Liver (tissue), 9 donors: ENCODE results near the gene JMJD1C. TPM values are rescaled to one million over a fixed set of nuclear protein-coding genes. Genes with fewer than 3 reads are reported as not detected.

Source experiments
- DNase-seq: peaks from one replicate; pipeline ENCODE4 v3.0.0-alpha.2; 2017; ENCODE audit warnings: low spot score
- H3K27ac ChIP-seq, 2 donors: one replicate each; pipeline ENCODE4 v1.7.0; 2013; ENCODE audit warnings: inconsistent platforms in 2 of 2, low read length in 2 of 2, control low read depth in 1 of 2, low read depth in 1 of 2, mild to moderate bottlenecking in 1 of 2
- H3K27me3 ChIP-seq, 4 donors: one replicate each; pipeline versions ENCODE4 v1.6.1 to v1.7.0; 2013; ENCODE audit warnings: low read length in 3 of 4, inconsistent platforms in 1 of 4, mild to moderate bottlenecking in 1 of 4, moderate library complexity in 1 of 4; ENCODE audit not compliant: control insufficient read depth in 4 of 4, insufficient read depth in 4 of 4
- H3K36me3 ChIP-seq, 4 donors: one replicate each; pipeline versions ENCODE4 v1.6.1 to v1.7.0; 2013; ENCODE audit warnings: low read length in 3 of 4, mild to moderate bottlenecking in 3 of 4, low read depth in 1 of 4, moderate library complexity in 1 of 4; ENCODE audit not compliant: control insufficient read depth in 4 of 4, insufficient read depth in 3 of 4
- H3K4me1 ChIP-seq, 4 donors: one replicate each; pipeline versions ENCODE4 v1.6.1 to v1.7.0; 2013; ENCODE audit warnings: low read length in 3 of 4, mild to moderate bottlenecking in 3 of 4, moderate library complexity in 1 of 4; ENCODE audit not compliant: control insufficient read depth in 4 of 4, insufficient read depth in 4 of 4
- H3K4me3 ChIP-seq, 3 donors: one replicate each; pipeline versions ENCODE4 v1.6.1 to v1.7.0; 2013; ENCODE audit warnings: low read length in 3 of 3, control low read depth in 1 of 3, low read depth in 1 of 3, mild to moderate bottlenecking in 1 of 3
- H3K9ac ChIP-seq, 2 donors: one replicate each; pipeline ENCODE4 v1.7.0; 2013; ENCODE audit warnings: low read length in 2 of 2, mild to moderate bottlenecking in 2 of 2, moderate library complexity in 2 of 2, control low read depth in 1 of 2, low read depth in 1 of 2
- H3K9me3 ChIP-seq, 4 donors: one replicate each; pipeline versions ENCODE4 v1.6.1 to v1.7.0; 2013; ENCODE audit warnings: low read length in 3 of 4; ENCODE audit not compliant: control insufficient read depth in 4 of 4
- CTCF ChIP-seq: fragments of 150-350 bp; IDR thresholded peaks from 2 replicates; pipeline ENCODE4 v1.5.1; 2017; ENCODE audit warnings: improper control_type of control experiment, low read depth, low read length; ENCODE audit not compliant: missing input control
- FOXA1 ChIP-seq: IDR thresholded peaks from 2 replicates; pipeline ENCODE4 v1.6.1; 2016; ENCODE audit warnings: antibody characterized with exemption
- FOXA2 ChIP-seq: IDR thresholded peaks from 2 replicates; pipeline ENCODE4 v1.6.1; 2016; ENCODE audit warnings: antibody characterized with exemption
- GABPA ChIP-seq, 2 donors: IDR thresholded peaks in 1 of 2; conservative IDR thresholded peaks in 1 of 2; 2 replicates each; pipeline ENCODE4 v1.6.1; 2016; ENCODE audit warnings: antibody characterized with exemption in 2 of 2, mild to moderate bottlenecking in 1 of 2, moderate library complexity in 1 of 2
- HNF4A ChIP-seq, 2 donors: conservative IDR thresholded peaks; 2 replicates each; pipeline ENCODE4 v1.6.1; 2016; ENCODE audit warnings: antibody characterized with exemption in 2 of 2, mild to moderate bottlenecking in 2 of 2
- JUND ChIP-seq, 2 donors: IDR thresholded peaks; 2 replicates each; pipeline ENCODE4 v1.6.1; 2016; ENCODE audit warnings: antibody characterized with exemption in 2 of 2
- MAX ChIP-seq: IDR thresholded peaks from 2 replicates; pipeline ENCODE4 v1.6.1; 2016; ENCODE audit warnings: antibody characterized with exemption
- RAD21 ChIP-seq, 2 donors: IDR thresholded peaks; 2 replicates each; pipeline ENCODE4 v1.6.1; 2016; ENCODE audit warnings: antibody characterized with exemption in 2 of 2, mild to moderate bottlenecking in 2 of 2
- REST ChIP-seq: IDR thresholded peaks from 2 replicates; pipeline ENCODE4 v1.6.1; 2016; ENCODE audit warnings: antibody characterized with exemption, mild to moderate bottlenecking
- SP1 ChIP-seq: IDR thresholded peaks from 2 replicates; pipeline ENCODE4 v1.6.1; 2018; ENCODE audit warnings: antibody characterized with exemption, mild to moderate bottlenecking
- TAF1 ChIP-seq: conservative IDR thresholded peaks from 2 replicates; pipeline ENCODE4 v1.6.1; 2016; ENCODE audit warnings: antibody characterized with exemption, mild to moderate bottlenecking
- YY1 ChIP-seq: IDR thresholded peaks from 2 replicates; pipeline ENCODE4 v1.6.1; 2016; ENCODE audit warnings: antibody characterized with exemption, mild to moderate bottlenecking
- ZBTB33 ChIP-seq: IDR thresholded peaks from 2 replicates; pipeline ENCODE4 v1.6.1; 2016; ENCODE audit warnings: antibody characterized with exemption
- WGBS: extraction: QIAGEN DNeasy Blood & Tissue Kit; methylation state at CpG from one replicate; pipeline ENCODE4 v1.1.7; 2013; 5-methylcytosine and 5-hydroxymethylcytosine counted together
- polyA plus RNA-seq, 2 donors: library from polyadenylated mRNA; stranded (reverse) in 1 of 2; unstranded in 1 of 2; fragments of 200-250 nt in 1 of 2; fragments of >200 nt in 1 of 2; fragmentation: Nextera tagmentation in 1 of 2; extraction: Ambion mirVana in 1 of 2; gene quantifications; one replicate each; pipeline versions ENCODE4 v1.2.1 to v1.2.3, GENCODE V29; 2013 to 2015
- total RNA-seq, 2 donors: library from RNA; depleted of rRNA; stranded (reverse); fragments of >200 nt; gene quantifications; one replicate each; pipeline ENCODE4 v1.2.3, GENCODE V29; 2014
- donor health status: healthy.
- donor health status: healthy.
- donor health status: healthy.
- donor health status: healthy.
- donor health status: healthy.

The JMJD1C gene
- total and polyA plus RNA-seq, 4 donors, result 11.0 to 93.1 (median 56.0) TPM

- no peak for DNase-seq
- Histone ChIP-seq H3K9ac (no peak overlapping the region), H3K9me3 (no peaks in the 10 kb centered on the region), H3K4me1 (peaks cover 2 to 21% (median 7%) of the 10 kb centered on the region in 4 donors), H3K27ac (peak overlapping the region; percentile 98 to 99), H3K27me3 (no peaks in the 10 kb centered on the region), H3K4me3 (peak overlapping the region; percentile 27 to 78 (median 60)), H3K36me3 (no peaks in the 10 kb centered on the region)
- TF ChIP-seq GABPA (IDR thresholded peaks at IDR 0.05 in 1 of 2, conservative IDR thresholded peaks at IDR 0.05 in 1 of 2) (no peak), YY1 (no peak), MAX (no peak), RAD21 (IDR thresholded peaks at IDR 0.05) (no peak), HNF4A (conservative IDR thresholded peaks at IDR 0.05) (no peak), SP1 (no peak), TAF1 (no peak), FOXA2 (no peak), JUND (IDR thresholded peaks at IDR 0.05) (no peak), ZBTB33 (no peak), REST (no peak)
- 65% methylated on average over 6 of the region's 6 CpGs for WGBS
Measured at GRCh38 chr10:63132651-63133055, 333.1 kb downstream of the JMJD1C start.

- Histone ChIP-seq H3K27me3 (no peaks in the 10 kb centered on the region), H3K27ac (no peak overlapping the region), H3K36me3 (no peaks in the 10 kb centered on the region), H3K9me3 (no peaks in the 10 kb centered on the region), H3K4me3 (no peak overlapping the region), H3K4me1 (peaks cover 0 to 12% (median 0%) of the 10 kb centered on the region in 4 donors), H3K9ac (no peak overlapping the region)
- TF ChIP-seq MAX (no peak), RAD21 (IDR thresholded peaks at IDR 0.05) (no peak), SP1 (no peak), HNF4A (conservative IDR thresholded peaks at IDR 0.05) (no peak), CTCF (no peak), YY1 (no peak), FOXA1 (no peak), GABPA (IDR thresholded peaks at IDR 0.05 in 1 of 2, conservative IDR thresholded peaks at IDR 0.05 in 1 of 2) (no peak)
- WGBS, result 93% methylated on average over 6 of the region's 6 CpGs
- DNase-seq, result no peak
Measured at GRCh38 chr10:63129888-63130287, 335.9 kb downstream of the JMJD1C start.
